ENCODE measurements around the gene SLC25A39. TPM values are rescaled to one million over a fixed set of nuclear protein-coding genes. Genes with fewer than 3 reads are reported as not detected.
A peak's percentile ranks its signal among the peaks of the same experiment; 100 is the strongest.

Gene SLC25A39
- total and polyA plus RNA-seq, 2 of the 13 experiments (the other 11 are each of a cell fraction or from before 2014, with no cell fraction given), result 144 to 151 TPM

DNA sequence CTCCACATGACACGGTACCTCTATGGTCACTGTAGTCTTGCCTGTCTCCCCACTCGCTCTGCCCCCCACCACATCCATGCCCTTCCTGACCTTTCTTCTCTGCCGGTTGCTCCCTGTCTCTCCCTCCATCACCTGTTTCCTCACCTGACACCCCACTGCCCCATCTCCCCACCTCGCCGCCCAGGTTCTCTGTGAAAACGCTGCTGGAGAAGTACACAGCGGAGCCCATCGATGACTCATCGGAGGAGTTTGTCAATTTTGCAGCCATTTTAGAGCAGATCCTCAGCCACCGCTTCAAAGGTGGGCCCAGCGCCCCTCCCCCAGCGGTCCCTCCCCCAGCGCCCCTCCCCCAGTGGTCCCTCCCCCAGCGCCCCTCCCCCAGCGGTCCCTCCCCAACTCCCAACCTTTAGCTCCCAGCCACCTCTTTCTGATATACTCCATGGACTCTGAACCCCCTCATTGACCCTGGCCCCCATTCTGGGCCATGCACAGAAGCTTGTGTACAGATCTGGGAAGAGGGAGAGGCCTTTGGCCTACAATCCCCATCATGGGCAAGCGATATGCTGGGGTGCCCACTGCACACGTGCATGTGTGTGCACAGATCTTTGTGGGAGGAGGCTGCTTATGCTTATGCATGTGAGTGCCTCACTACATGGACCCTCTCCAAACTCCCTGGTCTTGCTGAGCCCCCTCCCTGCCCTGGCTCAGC, 12.1 kb downstream of the SLC25A39 start (continued):
- TF ChIP-seq, protein P1, sequence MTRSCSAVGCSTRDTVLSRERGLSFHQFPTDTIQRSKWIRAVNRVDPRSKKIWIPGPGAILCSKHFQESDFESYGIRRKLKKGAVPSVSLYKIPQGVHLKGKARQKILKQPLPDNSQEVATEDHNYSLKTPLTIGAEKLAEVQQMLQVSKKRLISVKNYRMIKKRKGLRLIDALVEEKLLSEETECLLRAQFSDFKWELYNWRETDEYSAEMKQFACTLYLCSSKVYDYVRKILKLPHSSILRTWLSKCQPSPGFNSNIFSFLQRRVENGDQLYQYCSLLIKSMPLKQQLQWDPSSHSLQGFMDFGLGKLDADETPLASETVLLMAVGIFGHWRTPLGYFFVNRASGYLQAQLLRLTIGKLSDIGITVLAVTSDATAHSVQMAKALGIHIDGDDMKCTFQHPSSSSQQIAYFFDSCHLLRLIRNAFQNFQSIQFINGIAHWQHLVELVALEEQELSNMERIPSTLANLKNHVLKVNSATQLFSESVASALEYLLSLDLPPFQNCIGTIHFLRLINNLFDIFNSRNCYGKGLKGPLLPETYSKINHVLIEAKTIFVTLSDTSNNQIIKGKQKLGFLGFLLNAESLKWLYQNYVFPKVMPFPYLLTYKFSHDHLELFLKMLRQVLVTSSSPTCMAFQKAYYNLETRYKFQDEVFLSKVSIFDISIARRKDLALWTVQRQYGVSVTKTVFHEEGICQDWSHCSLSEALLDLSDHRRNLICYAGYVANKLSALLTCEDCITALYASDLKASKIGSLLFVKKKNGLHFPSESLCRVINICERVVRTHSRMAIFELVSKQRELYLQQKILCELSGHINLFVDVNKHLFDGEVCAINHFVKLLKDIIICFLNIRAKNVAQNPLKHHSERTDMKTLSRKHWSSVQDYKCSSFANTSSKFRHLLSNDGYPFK (CRISPR knock-in tag; IDR thresholded peaks at IDR 0.05; ENCODE audit: borderline replicate concordance), result no peak
- TF ChIP-seq ZMAT3 (CRISPR knock-in tag; conservative IDR thresholded peaks at IDR 0.05) (0 out of 2 replicates have a peak, but pooled peaks have one; percentile 25), TBX2 (CRISPR knock-in tag; IDR thresholded peaks at IDR 0.05; ENCODE audit: borderline replicate concordance) (no peak), WIZ (CRISPR knock-in tag; IDR thresholded peaks at IDR 0.05) (0 out of 2 replicates have a peak, but pooled peaks have one; percentile 57), JUND (CRISPR knock-in tag; IDR thresholded peaks at IDR 0.05) (peak; percentile 53; the same call in 1 of the 2 replicates), SP2 (CRISPR knock-in tag; IDR thresholded peaks at IDR 0.05) (no peak), RXRA (CRISPR knock-in tag; IDR thresholded peaks at IDR 0.05) (peak; percentile 46; the same call in 1 of the 2 replicates), BHLHE40 (IDR thresholded peaks at IDR 0.05; ENCODE audit: low read length) (peak; percentile 73), RXRB (CRISPR knock-in tag; IDR thresholded peaks at IDR 0.05; ENCODE audit: borderline replicate concordance) (peak; percentile 75; the same call in 1 of the 2 replicates), SOX6 (IDR thresholded peaks at IDR 0.05) (no peak), SOX6 (CRISPR knock-in tag; IDR thresholded peaks at IDR 0.05) (peak; percentile 45; the same call in 1 of the 2 replicates), NR2F2 (IDR thresholded peaks at IDR 0.05; ENCODE audit: borderline replicate concordance, low read depth) (peak; percentile 55; the same call in 1 of the 2 replicates), ZNF772 (CRISPR knock-in tag; IDR thresholded peaks at IDR 0.05) (no peak), KDM5B (CRISPR knock-in tag; IDR thresholded peaks at IDR 0.05; ENCODE audit: borderline replicate concordance) (0 out of 2 replicates have a peak, but pooled peaks have one; percentile 4), REL (CRISPR knock-in tag; conservative IDR thresholded peaks at IDR 0.05) (no peak)
- TF ChIP-seq, protein P2, sequence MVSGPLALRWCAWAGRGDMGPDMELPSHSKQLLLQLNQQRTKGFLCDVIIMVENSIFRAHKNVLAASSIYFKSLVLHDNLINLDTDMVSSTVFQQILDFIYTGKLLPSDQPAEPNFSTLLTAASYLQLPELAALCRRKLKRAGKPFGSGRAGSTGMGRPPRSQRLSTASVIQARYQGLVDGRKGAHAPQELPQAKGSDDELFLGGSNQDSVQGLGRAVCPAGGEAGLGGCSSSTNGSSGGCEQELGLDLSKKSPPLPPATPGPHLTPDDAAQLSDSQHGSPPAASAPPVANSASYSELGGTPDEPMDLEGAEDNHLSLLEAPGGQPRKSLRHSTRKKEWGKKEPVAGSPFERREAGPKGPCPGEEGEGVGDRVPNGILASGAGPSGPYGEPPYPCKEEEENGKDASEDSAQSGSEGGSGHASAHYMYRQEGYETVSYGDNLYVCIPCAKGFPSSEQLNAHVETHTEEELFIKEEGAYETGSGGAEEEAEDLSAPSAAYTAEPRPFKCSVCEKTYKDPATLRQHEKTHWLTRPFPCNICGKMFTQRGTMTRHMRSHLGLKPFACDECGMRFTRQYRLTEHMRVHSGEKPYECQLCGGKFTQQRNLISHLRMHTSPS (CRISPR knock-in tag; IDR thresholded peaks at IDR 0.05; ENCODE audit: low read depth), result peak; percentile 68; the same call in 1 of the 2 replicates
- TF ChIP-seq, protein P3, sequence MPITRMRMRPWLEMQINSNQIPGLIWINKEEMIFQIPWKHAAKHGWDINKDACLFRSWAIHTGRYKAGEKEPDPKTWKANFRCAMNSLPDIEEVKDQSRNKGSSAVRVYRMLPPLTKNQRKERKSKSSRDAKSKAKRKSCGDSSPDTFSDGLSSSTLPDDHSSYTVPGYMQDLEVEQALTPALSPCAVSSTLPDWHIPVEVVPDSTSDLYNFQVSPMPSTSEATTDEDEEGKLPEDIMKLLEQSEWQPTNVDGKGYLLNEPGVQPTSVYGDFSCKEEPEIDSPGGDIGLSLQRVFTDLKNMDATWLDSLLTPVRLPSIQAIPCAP (CRISPR knock-in tag; IDR thresholded peaks at IDR 0.05; ENCODE audit: low read depth), result no peak
- TF ChIP-seq, protein P4, sequence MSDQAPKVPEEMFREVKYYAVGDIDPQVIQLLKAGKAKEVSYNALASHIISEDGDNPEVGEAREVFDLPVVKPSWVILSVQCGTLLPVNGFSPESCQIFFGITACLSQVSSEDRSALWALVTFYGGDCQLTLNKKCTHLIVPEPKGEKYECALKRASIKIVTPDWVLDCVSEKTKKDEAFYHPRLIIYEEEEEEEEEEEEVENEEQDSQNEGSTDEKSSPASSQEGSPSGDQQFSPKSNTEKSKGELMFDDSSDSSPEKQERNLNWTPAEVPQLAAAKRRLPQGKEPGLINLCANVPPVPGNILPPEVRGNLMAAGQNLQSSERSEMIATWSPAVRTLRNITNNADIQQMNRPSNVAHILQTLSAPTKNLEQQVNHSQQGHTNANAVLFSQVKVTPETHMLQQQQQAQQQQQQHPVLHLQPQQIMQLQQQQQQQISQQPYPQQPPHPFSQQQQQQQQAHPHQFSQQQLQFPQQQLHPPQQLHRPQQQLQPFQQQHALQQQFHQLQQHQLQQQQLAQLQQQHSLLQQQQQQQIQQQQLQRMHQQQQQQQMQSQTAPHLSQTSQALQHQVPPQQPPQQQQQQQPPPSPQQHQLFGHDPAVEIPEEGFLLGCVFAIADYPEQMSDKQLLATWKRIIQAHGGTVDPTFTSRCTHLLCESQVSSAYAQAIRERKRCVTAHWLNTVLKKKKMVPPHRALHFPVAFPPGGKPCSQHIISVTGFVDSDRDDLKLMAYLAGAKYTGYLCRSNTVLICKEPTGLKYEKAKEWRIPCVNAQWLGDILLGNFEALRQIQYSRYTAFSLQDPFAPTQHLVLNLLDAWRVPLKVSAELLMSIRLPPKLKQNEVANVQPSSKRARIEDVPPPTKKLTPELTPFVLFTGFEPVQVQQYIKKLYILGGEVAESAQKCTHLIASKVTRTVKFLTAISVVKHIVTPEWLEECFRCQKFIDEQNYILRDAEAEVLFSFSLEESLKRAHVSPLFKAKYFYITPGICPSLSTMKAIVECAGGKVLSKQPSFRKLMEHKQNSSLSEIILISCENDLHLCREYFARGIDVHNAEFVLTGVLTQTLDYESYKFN (CRISPR knock-in tag; conservative IDR thresholded peaks at IDR 0.05), result peak; percentile 82
- TF ChIP-seq, protein P5, sequence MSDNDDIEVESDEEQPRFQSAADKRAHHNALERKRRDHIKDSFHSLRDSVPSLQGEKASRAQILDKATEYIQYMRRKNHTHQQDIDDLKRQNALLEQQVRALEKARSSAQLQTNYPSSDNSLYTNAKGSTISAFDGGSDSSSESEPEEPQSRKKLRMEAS (IDR thresholded peaks at IDR 0.05), result 0 out of 2 replicates have a peak, but pooled peaks have one; percentile 24
